Suppressor macrophage treated with lipopolysaccharide for 1 hour (primary cell): Measurements from ENCODE around the gene IQCH.
A peak's percentile ranks its signal among the peaks of the same experiment; 100 is the strongest.

Experiments
- DNase-seq, 3 donors: peaks; one replicate each; pipeline ENCODE4 v3.0.0-alpha.2; 2020 to 2022

The IQCH gene

GRCh38 chr15:67303490-67304363 lies 49.1 kb downstream of the IQCH start:
- peak; percentile 17 to 46 (median 38) for DNase-seq

GRCh38 chr15:67304778-67305177 lies 50.2 kb downstream of the IQCH start:
- no peak for DNase-seq

GRCh38 chr15:67305506-67305905 lies 50.9 kb downstream of the IQCH start:
- DNase-seq = no peak

- DNase-seq = no peak
These were observed 52.6 kb downstream of the IQCH start for GRCh38 chr15:67307156-67307555.

- DNase-seq = no peak
These were observed 53.5 kb downstream of the IQCH start for GRCh38 chr15:67307889-67308597.

GRCh38 chr15:67311731-67312130 lies 57.1 kb downstream of the IQCH start:
- no peak for DNase-seq

GRCh38 chr15:67319961-67320360 lies 65.4 kb downstream of the IQCH start:
- no peak for DNase-seq

- DNase-seq = no peak
These were observed 66.8 kb downstream of the IQCH start for GRCh38 chr15:67321352-67321751.

- DNase-seq = no peak
These were observed 67.9 kb downstream of the IQCH start for GRCh38 chr15:67322481-67322880.

- no peak for DNase-seq
These were observed 72.7 kb downstream of the IQCH start for GRCh38 chr15:67327312-67327711.

- peak; percentile 36 to 71 (median 64) for DNase-seq
These were observed 73.2 kb downstream of the IQCH start for GRCh38 chr15:67327737-67328136.

GRCh38 chr15:67329984-67330733 lies 75.6 kb downstream of the IQCH start:
- DNase-seq = no peak

- peak; percentile 11 to 25 (median 15) for DNase-seq
These were observed 77.1 kb downstream of the IQCH start for GRCh38 chr15:67331676-67332075.

GRCh38 chr15:67335026-67335425 lies 80.4 kb downstream of the IQCH start:
- DNase-seq = no peak

- no peak for DNase-seq
These were observed 81.1 kb downstream of the IQCH start for GRCh38 chr15:67335534-67336222.

GRCh38 chr15:67340630-67341029 lies 86.0 kb downstream of the IQCH start:
- no peak for DNase-seq

GRCh38 chr15:67341539-67341938 lies 87.0 kb downstream of the IQCH start:
- no peak for DNase-seq

- DNase-seq = no peak
These were observed 88.6 kb downstream of the IQCH start for GRCh38 chr15:67343206-67343605.

- DNase-seq = no peak
These were observed 95.0 kb downstream of the IQCH start for GRCh38 chr15:67349634-67350033.

- no peak for DNase-seq
These were observed 95.5 kb downstream of the IQCH start for GRCh38 chr15:67350042-67350441.

GRCh38 chr15:67358391-67358790 lies 103.8 kb downstream of the IQCH start:
- no peak for DNase-seq

- DNase-seq = no peak
These were observed 104.2 kb downstream of the IQCH start for GRCh38 chr15:67358812-67359211.
